ENCODE measurements around the gene MAP3K20.

DNA sequence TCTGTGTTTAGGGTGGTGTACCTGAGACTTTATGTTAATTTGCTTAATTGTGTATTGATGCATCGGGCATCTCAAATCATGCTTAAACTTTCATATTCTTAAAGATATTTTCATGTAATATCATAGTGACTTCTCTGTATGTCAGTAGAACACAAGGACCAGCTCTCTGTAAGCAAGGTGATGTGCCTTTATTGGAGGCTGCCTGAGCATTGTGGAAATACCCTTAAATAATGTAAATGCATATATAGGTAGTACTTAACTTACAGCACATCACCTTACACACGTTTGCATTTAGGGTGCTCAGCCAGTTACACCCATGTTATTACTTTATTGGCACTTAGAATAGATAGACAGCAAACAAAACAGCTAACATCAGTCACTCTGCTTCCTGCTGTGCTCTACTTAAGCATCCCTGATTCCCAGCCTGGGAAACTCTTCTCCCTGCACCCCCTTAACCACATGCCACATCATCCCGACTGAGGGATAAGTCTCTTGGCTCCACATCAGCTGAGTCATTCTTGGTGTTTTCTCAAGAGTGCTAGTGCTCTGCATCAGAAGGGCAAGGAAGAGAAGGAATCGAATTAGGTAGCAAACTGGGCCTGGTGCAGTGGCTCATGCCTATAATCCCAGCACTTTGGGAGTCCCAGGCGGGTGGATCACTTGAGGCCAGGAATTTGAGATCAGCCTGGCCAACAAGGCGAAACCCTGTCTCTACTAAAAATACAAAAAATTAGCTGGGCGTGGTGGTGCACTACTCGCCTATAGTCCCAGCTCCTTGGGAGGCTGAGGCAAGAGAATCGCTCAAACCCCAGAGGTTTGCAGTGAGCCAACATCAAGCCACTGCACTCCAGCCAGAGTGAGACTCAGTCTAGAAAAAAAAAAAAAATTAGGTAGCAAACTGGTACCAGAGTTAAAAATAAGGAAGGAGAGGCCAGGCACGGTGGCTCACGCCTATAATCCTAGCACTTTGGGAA, 108.7 kb downstream of the MAP3K20 start:
- no peak for TF ChIP-seq POLR2A (IDR thresholded peaks at IDR 0.05)
- TF ChIP-seq, protein P1, sequence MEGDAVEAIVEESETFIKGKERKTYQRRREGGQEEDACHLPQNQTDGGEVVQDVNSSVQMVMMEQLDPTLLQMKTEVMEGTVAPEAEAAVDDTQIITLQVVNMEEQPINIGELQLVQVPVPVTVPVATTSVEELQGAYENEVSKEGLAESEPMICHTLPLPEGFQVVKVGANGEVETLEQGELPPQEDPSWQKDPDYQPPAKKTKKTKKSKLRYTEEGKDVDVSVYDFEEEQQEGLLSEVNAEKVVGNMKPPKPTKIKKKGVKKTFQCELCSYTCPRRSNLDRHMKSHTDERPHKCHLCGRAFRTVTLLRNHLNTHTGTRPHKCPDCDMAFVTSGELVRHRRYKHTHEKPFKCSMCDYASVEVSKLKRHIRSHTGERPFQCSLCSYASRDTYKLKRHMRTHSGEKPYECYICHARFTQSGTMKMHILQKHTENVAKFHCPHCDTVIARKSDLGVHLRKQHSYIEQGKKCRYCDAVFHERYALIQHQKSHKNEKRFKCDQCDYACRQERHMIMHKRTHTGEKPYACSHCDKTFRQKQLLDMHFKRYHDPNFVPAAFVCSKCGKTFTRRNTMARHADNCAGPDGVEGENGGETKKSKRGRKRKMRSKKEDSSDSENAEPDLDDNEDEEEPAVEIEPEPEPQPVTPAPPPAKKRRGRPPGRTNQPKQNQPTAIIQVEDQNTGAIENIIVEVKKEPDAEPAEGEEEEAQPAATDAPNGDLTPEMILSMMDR (IDR thresholded peaks at IDR 0.05), result no peak

All from thyroid gland (tissue), 4 donors.